ENCODE measurements around the gene PBX3.

PBX3 gene

DNA sequence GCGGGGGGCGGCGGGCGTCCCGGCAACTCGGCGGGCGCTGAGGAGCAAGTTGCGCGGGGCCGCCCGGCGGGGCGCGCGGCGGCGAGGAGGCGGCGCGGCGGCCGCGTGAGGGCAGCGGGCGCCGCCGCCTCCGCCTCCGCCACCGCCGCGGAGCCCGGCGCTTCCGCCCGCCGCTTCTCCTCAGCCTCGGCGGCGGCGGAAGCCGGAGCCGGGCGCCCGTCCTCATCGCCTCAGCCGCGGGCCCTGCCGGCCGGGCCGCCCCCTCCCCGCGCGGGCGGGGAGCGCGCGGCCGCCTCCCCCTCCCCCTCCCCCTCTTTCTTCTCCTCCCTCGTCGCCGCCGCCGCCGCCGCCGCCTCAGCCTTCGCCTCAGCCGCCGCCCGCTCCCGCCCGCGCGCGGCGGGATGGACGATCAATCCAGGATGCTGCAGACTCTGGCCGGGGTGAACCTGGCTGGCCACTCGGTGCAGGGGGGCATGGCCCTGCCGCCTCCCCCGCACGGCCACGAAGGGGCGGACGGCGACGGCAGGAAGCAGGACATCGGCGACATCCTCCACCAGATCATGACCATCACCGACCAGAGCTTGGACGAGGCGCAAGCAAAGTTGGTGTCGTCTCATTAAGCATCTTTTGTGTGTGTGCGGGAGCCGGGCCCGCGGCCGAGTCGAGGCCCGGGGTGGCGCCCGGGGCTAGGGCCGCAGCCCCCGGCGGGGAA lies at the start of gene PBX3:
Gene PBX3 (plus strand): TSS at position 321 of the 712 bp plus-strand sequence.
- peak; percentile 41 for DNase-seq

DNA sequence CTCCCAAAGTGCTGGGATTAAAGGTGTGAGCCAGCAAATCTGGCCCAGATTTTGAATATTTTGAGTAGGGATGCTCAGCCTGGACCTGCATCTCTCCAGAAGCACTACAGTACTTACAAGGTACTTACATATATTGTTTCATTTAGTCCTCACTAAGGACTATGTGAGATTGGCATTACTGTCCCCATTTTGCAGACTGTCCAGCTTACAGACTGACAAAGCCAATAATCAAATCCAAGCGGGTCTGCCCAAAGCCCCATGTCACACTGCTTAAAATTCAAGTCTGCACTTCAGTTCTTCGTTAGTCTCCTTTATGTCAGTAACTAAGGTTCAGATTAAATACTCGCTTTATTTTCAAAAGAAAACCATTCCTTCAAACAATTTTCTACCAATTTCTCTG lies 47.3 kb upstream of the PBX3 start:
- no peak for DNase-seq

DNA sequence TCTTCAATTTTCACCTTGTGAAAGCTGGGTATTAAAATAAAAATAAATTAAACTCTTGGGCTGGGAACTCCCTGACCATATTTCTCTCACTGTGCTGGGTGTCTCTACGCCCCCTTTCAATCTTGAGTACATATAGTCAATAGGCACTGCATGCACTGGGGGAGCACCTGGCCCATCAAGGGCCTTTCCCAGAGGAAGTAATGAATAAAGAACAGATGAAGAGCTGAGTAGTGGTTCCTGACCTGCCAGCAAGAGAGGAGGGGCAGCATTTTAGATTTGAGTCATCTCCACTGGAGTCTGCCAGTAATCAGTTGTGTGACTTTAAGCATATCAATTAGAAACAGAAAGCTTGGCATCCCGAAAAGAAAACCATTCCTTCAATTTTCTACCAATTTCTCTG lies 46.4 kb upstream of the PBX3 start:
- DNase-seq, result peak; percentile 76

DNA sequence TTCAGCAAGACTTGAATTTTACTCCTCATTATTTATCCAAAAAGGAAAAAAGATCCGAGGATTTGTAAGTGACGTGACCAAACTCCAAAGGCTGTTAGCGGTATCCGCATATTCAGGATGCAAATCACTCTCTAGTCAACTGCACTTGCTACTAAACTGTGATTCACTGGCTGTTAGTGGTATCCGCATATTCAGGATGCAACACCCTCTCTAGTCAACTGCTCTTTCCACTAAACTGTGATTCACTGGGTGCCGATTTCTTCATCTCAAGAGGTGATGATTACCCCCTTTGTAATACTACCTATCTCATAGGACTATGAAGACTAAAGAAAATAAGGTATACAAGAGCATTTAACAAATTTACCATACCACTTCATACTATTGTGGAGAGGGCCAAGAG lies 45.8 kb upstream of the PBX3 start:
- peak; percentile 65 for DNase-seq

DNA sequence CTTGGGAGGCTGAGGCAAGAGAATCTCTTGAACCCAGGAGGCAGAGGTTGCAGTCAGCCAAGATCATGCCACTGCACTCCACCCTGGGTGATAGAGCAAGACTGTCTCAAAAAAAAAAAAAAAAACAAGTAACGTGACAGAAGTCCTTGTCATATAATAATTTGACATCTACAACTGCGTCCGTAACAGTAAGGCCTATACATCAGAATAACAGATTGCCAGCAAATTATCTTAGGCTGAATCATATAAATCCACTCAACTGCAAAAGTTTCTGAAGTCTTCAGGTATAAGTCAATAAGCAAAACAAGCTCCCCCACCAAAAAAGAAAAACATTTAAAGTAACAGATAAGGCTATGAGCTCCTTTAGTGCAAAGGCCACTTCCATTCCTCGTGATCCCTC lies 43.5 kb upstream of the PBX3 start:
- DNase-seq, result no peak

DNA sequence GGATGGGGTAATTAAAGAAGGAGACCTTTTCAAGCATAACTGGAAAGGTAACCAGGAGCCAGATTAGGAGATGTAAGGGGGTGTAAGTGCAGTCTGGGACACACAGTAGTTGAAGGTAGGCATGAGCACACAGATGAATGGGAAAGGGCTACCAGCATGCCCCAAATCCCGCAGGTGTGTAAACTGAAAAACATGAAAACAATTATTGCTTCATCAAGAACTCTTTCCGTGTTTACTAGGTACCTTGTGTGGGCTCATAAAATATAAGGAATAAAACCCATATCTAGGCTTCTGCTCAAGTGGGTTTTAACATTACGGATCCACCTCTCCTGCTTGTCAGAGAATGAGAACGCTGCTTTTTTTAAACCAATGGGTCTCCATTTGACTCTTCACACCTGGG lies 41.3 kb upstream of the PBX3 start:
- no peak for DNase-seq

DNA sequence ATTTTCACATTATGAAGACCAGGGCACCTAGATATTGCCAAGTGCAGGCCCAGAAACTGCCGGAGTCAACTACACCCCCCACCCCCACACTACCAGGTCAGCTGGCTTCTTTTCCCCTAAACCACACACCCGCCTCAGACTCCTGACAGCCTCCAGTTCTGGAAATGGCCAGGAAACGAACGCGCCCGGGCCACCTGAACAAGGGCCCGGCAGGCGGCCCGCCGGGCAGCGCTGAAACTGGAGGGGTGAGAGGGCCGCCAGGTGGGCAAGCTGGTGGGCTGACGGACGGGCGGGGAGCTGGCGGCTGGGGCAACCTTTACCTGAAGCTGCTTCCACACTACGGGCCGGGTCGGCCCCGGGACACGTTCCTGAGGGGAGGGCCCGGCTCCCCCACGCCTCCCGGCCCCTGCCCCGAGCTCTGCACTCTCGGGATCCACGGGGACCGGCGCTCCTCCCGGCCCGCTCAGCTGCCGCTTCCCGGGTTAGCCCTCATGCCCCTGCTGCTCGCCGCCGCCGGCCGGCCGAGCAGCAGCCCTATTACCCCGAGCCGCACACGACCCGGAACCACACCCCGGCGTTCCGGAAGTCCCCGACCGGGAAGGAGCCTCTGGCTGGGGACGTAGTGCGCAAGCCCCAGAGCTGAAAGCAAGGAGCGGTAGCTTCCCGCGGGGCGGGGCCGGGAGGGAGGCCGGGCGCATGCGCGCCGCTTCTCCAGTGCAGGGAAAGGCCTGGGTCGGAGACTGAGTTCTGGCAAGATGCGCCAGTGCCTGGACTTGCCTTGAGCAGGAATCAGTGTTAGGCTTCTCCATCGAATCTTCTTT lies 40.3 kb upstream of the PBX3 start, which contains the start of gene MAPKAP1:
Gene MAPKAP1 (minus strand): TSS at position 558 of the 821 bp plus-strand sequence. CDS start 34,634 bp downstream, outside the sequence.
- peak; percentile 98 for DNase-seq

DNA sequence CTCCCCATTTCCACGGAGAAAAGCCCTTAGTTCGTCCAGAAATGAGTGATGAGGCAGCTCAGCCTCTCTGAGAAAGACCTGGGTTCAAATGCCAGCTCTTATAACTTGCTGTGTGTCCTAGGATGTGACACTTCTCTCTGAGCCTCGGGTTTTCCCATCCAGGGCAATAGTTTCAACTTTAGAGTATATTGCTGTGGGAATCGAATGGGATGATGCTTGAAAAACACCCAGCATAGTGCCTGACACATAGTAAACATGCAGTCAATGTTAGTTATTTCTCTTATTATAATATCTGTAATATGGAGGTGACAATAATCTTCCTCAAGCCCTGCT lies 39.7 kb upstream of the PBX3 start:
- no peak for DNase-seq

DNA sequence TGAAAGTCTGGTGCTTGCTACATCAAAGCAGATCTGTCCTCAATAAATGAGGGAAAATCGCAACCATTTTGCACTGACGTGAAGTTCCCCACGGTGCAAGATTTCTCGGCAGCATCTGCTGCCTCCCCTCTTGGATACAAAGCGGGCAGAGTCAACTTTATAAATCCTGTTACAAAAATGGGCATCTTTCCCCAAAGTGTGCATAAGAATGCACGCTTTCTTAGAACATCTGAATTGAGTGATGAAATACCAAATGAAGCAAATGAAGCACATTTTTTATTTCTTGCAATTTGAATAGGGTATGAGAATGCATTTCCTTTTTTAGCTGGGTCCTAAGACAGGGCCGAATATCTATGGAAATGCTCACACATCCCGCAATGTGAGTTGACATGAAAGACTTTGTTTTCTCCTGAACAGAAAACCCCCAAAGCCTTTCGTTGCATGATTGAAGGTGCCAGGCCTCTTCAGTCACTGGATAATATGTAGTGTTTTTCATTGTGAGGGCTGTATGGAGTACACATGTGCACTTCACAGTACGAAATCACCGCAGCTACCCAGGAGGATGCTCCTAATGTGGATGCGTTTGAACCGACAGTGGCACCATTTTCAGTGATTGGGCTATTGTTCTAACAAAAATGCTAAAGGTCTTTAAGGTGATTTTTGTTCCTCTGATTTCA lies 20.6 kb upstream of the PBX3 start:
- no peak for DNase-seq

DNA sequence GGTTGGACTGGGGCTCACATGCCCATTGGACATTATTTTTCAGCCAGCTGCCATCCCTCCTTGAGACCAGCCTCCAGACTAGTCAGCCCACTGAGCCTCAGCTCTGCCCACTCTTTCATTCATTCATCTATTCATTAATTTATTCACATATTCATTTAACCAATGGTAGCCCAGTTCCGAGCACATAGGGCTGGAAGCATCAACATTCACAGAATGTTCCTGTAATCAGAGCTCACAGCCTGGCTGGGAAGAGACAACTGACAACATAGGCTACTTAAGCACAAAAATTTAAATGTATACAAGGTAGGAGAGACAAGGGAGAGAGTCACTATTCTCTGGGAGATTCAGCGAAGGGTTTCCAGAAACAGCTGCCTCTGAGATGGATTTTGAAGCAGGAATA lies 17.0 kb upstream of the PBX3 start:
- DNase-seq, result no peak

DNA sequence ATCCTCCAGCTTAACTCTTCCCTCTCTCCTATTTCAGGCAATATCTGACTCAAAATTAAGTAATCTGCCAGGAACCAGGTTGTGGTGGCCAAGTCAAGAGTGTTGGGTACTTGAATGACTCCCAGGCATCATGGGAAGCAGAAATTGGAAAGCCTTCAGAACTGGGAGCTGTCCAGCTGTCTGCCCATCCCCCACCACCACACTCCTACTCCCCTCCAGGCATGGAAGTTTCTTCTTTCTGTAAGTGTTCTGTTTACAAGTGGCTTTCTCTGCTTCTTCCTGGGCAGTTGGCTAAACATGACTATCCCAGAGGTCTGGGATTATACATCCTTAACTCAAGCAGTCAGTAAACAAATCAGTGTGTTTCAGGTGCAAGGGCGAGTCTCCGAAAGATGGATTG lies 14.6 kb upstream of the PBX3 start:
- DNase-seq, result no peak

DNA sequence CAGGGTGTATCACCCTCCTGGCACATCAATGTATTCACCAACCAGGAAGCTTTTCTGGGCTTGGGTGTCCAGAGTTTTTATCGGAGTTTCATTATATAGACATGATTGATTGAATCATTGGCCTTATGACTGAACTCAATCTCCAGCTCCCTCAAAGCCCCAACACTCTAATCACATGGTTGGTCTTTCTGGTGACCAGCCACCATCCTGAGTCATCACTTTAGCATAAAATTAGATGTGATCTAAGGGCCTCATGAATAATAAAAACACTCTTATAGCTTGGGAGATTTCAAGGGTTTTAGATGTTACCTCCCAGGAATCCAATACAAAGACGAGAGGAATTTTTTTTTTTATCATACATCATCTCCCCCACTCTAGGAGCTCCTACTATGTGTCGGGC lies 7.7 kb upstream of the PBX3 start:
- no peak for DNase-seq

DNA sequence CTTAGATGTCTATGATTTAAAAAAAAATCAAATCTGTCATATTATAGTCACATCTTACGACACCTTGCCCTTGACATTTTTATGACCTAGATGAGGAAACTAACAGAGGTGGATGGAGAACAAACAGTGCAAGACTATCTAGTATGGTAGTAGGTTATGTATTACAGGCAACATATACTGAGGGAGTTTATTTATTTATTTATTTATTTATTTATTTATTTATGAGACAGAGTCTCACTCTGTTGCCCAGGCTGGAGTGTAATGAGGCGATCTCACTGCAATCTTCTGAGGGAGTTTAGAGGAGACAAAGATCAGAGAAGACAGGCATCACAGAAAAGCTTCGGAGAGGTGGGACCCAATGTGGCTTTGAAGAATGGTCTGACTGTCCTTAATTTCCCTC lies 4.5 kb upstream of the PBX3 start:
- no peak for DNase-seq

DNA sequence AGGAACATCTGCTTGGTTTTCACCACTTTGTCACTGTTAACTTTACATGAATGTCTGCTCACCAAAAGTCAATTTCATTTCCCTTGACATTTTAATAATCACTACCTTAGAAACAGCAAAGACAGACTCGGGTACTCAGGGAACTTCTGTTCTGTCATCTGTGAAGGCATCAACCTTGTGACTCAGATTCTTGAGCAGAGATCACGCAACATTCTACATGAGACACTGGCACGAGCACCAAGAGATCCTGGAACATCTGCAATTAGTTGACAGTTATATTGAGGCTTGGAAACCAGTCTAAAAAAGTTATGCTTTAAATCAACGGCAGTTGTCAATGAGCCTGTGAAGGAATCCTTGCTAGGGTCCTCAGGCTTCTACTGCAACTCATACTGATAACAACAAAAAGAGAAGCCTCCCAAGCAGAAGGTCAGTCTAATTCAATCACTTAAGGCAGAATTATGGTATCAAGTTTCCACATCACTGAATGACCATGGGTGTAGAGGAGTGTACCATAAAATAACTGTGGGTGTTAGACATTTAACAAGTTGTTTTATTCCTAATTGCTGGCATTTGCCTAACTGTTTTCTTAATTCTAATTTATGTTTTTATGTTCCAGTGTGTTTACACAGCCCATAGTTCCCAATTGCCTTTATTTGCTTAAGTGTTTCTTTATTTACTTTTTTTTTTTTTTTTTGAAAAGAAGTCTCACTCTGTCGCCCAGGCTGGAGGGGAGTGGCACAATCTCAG lies 3.3 kb upstream of the PBX3 start:
- no peak for DNase-seq

DNA sequence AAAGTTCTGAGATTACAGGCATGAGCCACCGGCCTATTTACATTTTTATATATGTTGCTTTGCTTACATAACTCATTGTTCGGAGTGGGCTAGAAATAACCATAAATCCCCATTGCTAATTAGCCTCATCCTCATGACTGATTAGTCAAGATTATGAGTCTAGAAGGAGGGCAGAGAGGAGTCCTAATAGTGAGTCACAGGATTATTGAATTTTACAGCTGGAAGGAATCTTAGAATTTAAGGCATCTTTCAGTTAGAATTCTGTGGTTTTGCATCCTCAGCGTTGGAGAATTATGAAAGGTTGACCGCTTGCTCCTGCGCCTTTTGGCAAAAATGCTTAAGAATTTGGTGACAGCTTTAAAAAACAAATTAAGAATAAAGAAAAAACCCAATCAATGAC lies 2.6 kb upstream of the PBX3 start:
- no peak for DNase-seq

DNA sequence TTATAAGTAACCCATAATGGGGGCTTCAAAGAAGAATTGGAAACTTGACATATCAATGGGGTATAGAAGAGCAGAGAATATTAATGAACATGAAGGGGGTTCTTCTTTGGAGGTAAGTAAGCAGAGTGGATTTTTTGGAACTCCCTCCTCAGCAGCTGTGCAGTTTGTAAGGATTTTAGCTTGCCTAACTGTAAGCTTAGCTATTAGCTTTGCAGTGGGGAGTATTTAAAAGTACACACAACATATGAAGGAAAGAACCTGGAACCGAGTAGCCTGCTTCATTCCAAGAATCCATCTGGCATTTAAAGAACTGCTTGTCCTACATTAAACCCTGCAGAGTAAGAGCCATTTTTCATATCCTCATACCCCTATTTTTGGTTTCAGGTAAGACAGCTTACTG lies 2.2 kb upstream of the PBX3 start:
- no peak for DNase-seq

DNA sequence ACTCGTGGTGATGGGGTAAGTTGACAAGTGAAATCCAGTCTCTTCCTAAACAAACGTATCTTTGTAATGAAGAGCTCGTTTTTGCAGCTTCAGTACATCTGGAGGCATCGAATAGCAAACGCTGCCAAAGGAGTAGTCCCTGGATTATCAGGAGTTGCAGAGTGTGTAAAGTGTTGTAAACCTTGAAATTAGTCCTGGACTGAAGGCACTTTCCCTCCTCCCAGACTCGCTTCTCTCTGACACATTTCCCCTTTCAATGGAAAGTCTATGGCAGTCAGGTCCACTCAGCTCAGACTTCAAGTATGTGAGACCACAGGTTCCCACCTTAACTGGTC lies 1.5 kb upstream of the PBX3 start:
- no peak for DNase-seq

DNA sequence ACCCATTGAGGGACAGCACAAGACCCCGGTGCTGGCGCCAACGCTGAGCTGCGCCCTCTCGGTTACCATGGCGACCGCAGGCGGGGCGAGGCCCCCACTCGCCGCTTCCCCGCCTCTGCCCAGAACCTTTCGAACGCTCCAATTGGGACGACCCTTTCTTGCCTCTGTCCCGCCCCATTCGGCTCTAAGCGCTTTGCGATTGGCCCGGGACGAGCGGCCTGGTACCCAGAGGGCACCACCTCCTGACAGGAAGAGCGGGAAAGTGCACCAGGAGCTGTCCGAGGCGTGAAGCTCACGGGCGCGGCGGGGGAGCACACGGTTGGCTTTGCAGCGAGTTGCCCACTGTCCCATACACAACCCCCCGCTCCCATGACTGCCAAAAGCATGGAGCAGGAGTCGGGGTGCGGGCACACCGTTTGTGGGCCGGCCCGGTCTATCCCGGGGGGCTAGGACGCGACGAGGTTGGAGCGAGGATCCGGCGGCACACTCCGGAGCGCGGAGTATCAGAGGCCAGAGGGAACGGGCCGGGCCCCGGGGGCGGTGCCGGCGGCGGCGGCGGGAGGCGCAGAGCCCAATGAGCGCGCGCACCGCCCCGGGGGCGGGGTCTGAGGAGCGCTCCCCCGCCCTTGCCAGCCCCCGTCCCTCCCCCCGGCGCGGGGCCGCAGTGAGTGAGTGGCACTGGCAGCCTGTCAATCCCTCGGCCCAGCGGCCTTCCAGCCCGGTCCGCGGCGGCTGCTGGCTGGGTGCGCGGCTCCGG lies 978 bp upstream of the PBX3 start:
- DNase-seq, result peak; percentile 97

DNA sequence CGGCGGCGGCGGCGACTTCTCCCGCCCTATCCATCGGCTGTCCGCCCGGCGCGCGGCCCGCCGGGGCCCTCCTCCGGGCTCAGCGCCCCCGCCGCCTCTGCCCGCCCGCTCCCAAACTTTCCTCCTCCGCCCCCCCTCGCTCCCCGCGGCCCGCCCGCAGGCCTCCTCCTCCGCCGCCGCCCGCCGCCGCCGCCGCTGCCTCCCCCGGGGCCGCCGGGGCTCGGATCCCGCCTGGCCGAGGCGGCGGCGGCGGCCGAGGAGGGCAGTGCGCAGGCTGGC lies 460 bp upstream of the PBX3 start:
- no peak for DNase-seq

DNA sequence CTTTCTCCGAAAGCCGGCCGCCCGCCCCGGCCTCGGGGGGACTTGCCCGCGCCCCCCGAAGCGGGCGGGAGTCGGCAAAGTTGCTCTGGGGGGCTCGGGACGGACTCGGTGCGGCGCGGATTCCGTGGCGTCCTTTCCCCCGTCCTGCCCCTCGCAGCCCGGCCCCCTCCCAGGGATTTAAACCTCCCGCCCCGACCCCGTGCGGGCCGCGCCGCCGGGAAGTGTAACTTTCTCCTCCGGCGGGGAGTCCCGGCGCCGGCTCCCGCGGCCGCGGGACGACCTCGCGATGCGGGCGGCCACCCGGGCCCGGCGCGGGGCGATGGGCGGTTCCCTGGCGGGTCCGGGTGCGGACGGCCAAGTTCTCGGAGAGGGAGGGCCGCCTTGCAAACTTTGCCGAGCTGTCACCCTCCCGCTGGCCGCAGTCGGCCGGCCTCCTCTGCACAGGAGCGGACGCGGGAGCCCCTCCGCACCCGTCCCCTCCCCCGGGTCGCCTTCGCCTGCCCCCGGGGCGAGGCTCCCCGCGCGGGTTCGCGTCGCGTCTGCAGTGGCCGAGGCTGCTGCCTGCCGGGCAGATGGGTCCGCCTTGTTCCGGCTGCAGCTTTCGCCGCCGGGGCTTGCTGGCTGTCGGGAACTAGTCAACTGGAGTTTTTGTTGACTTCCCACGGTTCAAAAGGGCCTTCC lies 732 bp downstream of the PBX3 start:
- DNase-seq, result no peak

DNA sequence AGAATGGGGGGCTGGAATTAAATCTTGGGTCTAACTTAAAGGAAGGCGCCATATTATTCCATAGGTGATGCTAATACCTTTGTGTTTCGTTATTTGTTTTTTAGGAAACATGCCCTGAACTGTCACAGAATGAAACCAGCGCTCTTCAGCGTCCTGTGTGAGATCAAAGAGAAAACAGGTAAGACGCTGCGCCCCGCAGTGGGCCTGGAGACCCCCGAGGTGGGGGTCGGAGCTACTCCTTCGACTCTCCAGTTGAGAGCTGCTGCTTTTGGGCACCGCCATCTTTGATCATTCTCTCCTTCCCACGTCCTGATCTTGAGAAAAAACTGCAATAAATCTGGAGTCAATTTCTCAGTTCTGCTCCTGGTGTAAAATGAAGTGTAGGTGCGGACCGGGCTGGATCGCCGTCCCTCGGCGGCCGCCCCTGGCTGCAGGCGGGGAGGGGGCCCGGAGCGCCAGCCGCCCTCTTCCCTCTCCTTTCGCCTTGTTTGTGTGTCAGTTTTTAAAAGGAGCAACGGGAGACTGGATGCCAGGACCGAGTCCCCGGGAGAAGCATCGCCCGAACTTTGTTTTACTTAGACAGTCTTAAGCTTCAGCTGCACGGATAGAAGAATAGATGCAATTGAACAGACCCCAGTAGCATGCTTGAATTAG lies 1.4 kb downstream of the PBX3 start:
- DNase-seq, result no peak

Measured in activated CD4-positive, alpha-beta T cell treated with anti-CD3 and anti-CD28 coated beads, Interleukin-2, amount 50 U/mL, for 16 hours (primary cell).